Esophagus squamous epithelium (tissue), 5 donors: Measurements from ENCODE around the gene TGIF2. TPM values are rescaled to one million over a fixed set of nuclear protein-coding genes. Genes with fewer than 3 reads are reported as not detected.

Source experiments
- DNase-seq: peaks from one replicate; lab custom pipeline; 2025; lab: John Stamatoyannopoulos, UW
- H3K27ac ChIP-seq, 4 donors: fragments of 200-600 bp; sonication (generic); one replicate each; pipeline ENCODE4 v1.5.1; 2016 to 2019; ENCODE audit warnings: mild to moderate bottlenecking in 1 of 4
- H3K27me3 ChIP-seq, 4 donors: fragments of 200-600 bp; sonication (generic); 1 replicate in 3 of 4; 2 replicates in 1 of 4; pipeline versions ENCODE4 v1.5.1 to v1.6.0; 2017 to 2021; ENCODE audit warnings: antibody characterized with exemption in 1 of 4
- H3K36me3 ChIP-seq, 3 donors: fragments of 200-600 bp; sonication (generic); one replicate each; pipeline ENCODE4 v1.5.1; 2016 to 2019
- H3K4me1 ChIP-seq, 3 donors: fragments of 200-600 bp; sonication (generic); one replicate each; pipeline ENCODE4 v1.5.1; 2017 to 2019
- H3K4me3 ChIP-seq, 4 donors: fragments of 200-600 bp; sonication (generic); 1 replicate in 3 of 4; 2 replicates in 1 of 4; pipeline ENCODE4 v1.5.1; 2016 to 2019; ENCODE audit warnings: mild to moderate bottlenecking in 2 of 4, moderate library complexity in 1 of 4
- H3K9me3 ChIP-seq, 3 donors: fragments of 200-600 bp; sonication (generic); one replicate each; pipeline ENCODE4 v1.5.1; 2016 to 2019
- POLR2A ChIP-seq, 4 donors: fragments of 450-650 bp; IDR thresholded peaks; one replicate each; pipeline ENCODE4 v1.6.1; 2017; ENCODE audit warnings: antibody characterized with exemption in 4 of 4, mild to moderate bottlenecking in 4 of 4, moderate library complexity in 3 of 4
- WGBS, 2 donors: methylation state at CpG; one replicate each; pipeline ENCODE4 v1.1.5; 2018; 5-methylcytosine and 5-hydroxymethylcytosine counted together
- intact Hi-C: fragments of 100-400 bp; cut with DNase I; formaldehyde crosslinking; loops from one replicate; pipeline ENCODE4 v1.15.0; 2022
- total RNA-seq, 4 donors: library from RNA; depleted of rRNA; stranded (reverse); fragments of >200 nt; gene quantifications; one replicate each; pipeline ENCODE4 v1.1.0, GENCODE V29; 2016
- TF ChIP-seq, protein P1 (sequence below), 6 experiments: fragments of 450-650 bp in 4 of 6; fragments of 200-600 bp in 2 of 6; sonication (generic) in 2 of 6; IDR thresholded peaks; one replicate each; pipeline ENCODE4 v1.5.1; 2016 to 2019; ENCODE audit warnings: antibody characterized with exemption in 6 of 6, mild to moderate bottlenecking in 4 of 6, moderate library complexity in 4 of 6
- donor health status: DM: yes; HTN: yes; CAD: no.

The TGIF2 gene
- total RNA-seq, 4 donors from 2014 or later, result 3.4 to 10.9 (median 7.1) TPM

DNA sequence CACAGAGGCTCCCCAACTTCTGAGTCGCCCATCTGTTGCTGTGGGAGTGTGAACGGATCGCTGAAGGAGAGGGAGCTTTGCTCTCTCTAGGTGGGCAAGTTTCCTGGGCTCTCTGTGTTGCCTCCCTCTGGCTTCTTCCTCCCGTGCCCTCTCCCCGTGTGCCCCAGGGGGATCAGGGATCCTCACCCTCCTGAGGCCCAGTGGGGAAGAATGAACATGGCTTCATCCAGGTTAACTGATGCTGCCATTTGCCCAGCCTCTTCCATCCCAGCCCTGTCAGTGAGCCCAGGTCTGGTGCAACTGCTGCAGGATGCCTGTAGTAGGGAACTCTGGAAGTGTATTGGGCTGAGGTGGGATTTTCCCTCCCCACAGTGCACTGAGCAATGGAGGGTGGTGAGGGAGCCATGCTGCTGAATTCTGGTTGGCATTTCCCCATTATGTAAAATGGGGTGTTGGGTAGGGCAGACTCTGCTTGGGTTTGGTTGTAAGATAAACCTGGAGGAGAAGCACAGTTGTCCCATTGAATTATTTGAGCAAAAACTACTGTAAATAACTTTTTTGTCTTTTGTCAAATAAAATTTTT, 20.0 kb downstream of the TGIF2 start:
- 40% methylated on average over 1 of the region's 5 CpGs; no CpG with 5 or more reads in 1 of the 2 donors for WGBS, 2 donors
- Histone ChIP-seq H3K4me1 (peaks cover 0 to 12% (median 0%) of the 10 kb centered on the region in 3 donors), H3K27me3 (peaks cover 0 to 17% (median 0%) of the 10 kb centered on the region in 4 donors), H3K9me3 (no peaks in the 10 kb centered on the region), H3K27ac (no peak overlapping the region), H3K4me3 (no peak overlapping the region), H3K36me3 (peaks cover 0 to 22% (median 0%) of the 10 kb centered on the region in 3 donors)
- intact Hi-C loops, result no loop called here
- DNase-seq, result no peak
- TF ChIP-seq, protein P1, sequence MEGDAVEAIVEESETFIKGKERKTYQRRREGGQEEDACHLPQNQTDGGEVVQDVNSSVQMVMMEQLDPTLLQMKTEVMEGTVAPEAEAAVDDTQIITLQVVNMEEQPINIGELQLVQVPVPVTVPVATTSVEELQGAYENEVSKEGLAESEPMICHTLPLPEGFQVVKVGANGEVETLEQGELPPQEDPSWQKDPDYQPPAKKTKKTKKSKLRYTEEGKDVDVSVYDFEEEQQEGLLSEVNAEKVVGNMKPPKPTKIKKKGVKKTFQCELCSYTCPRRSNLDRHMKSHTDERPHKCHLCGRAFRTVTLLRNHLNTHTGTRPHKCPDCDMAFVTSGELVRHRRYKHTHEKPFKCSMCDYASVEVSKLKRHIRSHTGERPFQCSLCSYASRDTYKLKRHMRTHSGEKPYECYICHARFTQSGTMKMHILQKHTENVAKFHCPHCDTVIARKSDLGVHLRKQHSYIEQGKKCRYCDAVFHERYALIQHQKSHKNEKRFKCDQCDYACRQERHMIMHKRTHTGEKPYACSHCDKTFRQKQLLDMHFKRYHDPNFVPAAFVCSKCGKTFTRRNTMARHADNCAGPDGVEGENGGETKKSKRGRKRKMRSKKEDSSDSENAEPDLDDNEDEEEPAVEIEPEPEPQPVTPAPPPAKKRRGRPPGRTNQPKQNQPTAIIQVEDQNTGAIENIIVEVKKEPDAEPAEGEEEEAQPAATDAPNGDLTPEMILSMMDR (IDR thresholded peaks at IDR 0.05), result no peak
- TF ChIP-seq POLR2A (IDR thresholded peaks at IDR 0.05), result no peak

DNA sequence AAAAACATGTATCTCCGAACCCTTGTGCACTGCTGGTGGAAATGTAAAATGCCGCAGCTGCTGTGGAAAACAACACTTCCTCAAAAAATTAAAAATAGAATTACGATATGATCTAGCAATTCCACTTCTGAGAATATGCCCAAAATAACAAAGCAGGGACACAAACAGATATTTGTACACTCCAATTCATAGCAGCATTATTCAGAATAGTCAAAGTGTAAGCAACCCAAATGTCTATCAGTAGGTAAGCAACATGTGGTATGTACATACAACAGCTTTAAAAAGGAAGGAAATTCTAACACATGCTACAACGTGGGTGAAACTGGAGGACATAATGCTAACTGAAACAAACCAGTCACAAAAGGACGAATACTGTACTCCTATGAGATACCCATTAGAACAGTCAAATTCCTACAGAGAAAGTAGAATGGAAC, 26.5 kb downstream of the TGIF2 start:
- H3K27me3 ChIP-seq, result no peaks in the 10 kb centered on the region
- H3K4me1 ChIP-seq, result peaks cover 2 to 5% (median 2%) of the 10 kb centered on the region in 3 donors
- H3K4me3 ChIP-seq, result no peak overlapping the region
- WGBS, 2 donors, result 48 to 56% methylated on average over 4 to 5 of the region's 5 CpGs
- H3K9me3 ChIP-seq, result no peaks in the 10 kb centered on the region
- intact Hi-C loops, result loop anchor here (5.0 kb wide), 1 partner anchor 43 kb away; no protein-coding TSS in a partner anchor
- no peak overlapping the region for H3K27ac ChIP-seq
- H3K36me3 ChIP-seq, result no peaks in the 10 kb centered on the region
- TF ChIP-seq, protein P1 (IDR thresholded peaks at IDR 0.05), result no peak
- TF ChIP-seq POLR2A (IDR thresholded peaks at IDR 0.05), result no peak
- DNase-seq, result no peak

DNA sequence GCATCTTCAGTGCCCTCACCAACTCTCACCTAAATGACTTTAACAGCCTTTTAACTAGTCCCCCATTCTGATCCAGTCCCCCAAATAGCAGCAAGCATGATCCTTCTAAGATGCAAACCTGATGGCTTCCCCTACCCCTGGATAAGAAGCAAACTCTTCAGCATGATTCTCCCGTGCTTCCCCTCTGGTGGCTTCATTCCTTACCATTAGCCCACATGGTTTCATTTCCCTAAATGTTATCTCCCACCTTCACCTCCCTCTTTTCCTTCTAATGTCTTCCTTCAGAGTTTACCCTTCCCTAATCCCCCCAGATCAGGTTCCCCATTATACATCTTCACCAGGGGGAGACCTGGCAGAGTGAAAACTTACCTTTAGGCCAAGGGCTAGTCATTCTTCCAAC, 28.1 kb downstream of the TGIF2 start:
- H3K27me3 ChIP-seq, result no peaks in the 10 kb centered on the region
- H3K4me1 ChIP-seq, result peaks cover 4 to 14% (median 9%) of the 10 kb centered on the region in 3 donors
- DNase-seq, result no peak
- no peaks in the 10 kb centered on the region for H3K9me3 ChIP-seq
- 40 to 54% methylated on average over 1 of the region's 1 CpG for WGBS, 2 donors
- no peak overlapping the region for H3K27ac ChIP-seq
- TF ChIP-seq, protein P1 (IDR thresholded peaks at IDR 0.05), result no peak
- no peak for TF ChIP-seq POLR2A (IDR thresholded peaks at IDR 0.05)
- H3K36me3 ChIP-seq, result no peaks in the 10 kb centered on the region
- H3K4me3 ChIP-seq, result no peak overlapping the region
- intact Hi-C loops, result loop anchor here (5.0 kb wide), 1 partner anchor 44 kb away; no protein-coding TSS in a partner anchor

DNA sequence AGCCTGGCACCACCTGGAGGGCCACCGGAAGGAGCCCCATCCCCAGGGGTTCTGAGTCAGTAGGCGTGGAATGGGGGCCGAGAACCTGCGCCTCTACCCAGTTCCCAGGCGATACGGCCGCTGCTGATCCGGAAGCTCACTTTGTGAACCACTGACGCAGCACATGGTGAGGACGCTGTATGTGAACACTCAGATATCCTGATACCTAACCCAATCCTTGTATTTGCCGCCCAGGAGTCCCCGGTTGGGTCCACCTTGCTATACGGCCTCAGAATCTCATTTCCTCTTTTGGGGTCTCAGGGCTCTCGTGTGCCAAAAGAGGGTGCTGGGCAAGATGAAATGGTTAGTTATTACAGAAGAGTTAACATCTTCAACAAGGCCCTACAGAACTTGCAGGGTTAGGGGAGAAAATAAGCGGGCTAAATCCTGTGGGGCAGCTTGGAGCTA, 31.6 kb downstream of the TGIF2 start:
- intact Hi-C loops, result loop anchor here (5.0 kb wide), 2 partner anchors 48 to 167 kb away; partner anchors contain the start of gene DSN1
- Histone ChIP-seq H3K27me3 (no peaks in the 10 kb centered on the region), H3K4me1 (peaks cover 11 to 37% (median 12%) of the 10 kb centered on the region in 3 donors), H3K36me3 (peaks cover 8 to 29% (median 12%) of the 10 kb centered on the region in 3 donors), H3K27ac (peak overlapping the region; percentile 89 to 98 (median 97)), H3K9me3 (no peaks in the 10 kb centered on the region), H3K4me3 (peak overlapping the region in 3 of 4 donors; percentile 82 to 100 (median 92))
- WGBS, 2 donors, result 43 to 50% methylated on average over 9 to 15 of the region's 15 CpGs
- no peak for TF ChIP-seq POLR2A (IDR thresholded peaks at IDR 0.05)
- TF ChIP-seq, protein P1 (IDR thresholded peaks at IDR 0.05), result no peak
- DNase-seq, result no peak
